ENCODE measurements around the gene RERG. TPM values are rescaled to one million over a fixed set of nuclear protein-coding genes. Genes with fewer than 3 reads are reported as not detected.
A peak's percentile ranks its signal among the peaks of the same experiment; 100 is the strongest.

Gene RERG
- total RNA-seq (2014; rRNA removed; shearing (Covaris generic)) (1.5 and 3.5 TPM in 2 replicates), polyA plus RNA-seq (2016; fragmentation: Nextera tagmentation; extraction: Ambion mirVana) (0.99 and 1.1 TPM in 2 replicates)
- long read RNA-seq = 0 reads

DNA sequence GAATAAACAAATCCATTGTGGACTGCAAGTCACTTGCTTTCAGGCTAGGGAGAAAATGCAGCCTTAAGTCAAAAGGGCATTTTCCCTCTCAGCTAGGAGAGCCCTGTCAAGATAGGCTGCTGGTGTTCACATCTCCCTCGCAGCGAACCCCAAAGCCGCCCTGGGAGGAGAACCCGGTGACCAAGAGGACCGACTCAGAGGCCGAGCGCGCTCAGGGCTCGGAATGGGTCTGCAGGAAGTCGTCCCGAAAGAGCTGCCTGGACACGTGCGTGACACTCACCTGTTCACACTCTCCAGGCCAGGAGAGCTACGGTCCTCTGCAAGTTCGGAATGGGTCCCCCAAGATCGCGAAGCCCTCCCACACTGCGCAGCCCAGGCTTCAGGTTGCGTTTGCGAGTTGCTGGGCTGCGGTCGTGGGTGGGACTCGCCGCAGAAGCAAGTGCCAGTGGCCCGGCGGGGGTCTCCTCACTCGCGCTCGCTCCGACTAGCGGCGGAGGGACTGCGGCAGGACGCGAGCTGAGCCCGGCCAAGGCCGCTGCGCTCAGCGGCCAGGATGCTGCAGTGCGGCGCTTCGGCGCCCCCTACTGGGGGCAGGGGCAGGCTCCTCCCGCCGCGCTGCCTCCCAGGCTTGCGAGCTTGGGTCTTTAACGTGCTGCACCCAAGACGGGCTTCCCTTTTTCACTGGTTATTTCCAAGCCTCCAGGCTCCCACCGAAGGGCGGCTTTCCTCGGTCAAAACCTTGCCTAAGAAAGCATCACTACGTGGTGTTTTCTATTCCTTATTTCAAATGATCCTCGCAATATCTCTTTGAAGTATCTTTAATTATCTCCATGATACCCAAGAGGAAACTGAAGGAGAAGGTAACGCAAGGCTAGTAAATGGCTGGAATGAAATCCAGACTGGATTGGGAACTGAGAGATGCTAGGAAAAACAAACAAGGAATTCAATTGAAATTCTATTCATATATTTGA lies at the start of gene RERG:
Gene RERG, minus strand, starts transcription at position 503 of the 971 bp plus-strand sequence. CDS start 3,928 bp downstream, outside the sequence.
- H3K27me3 Mint-ChIP-seq (ENCODE audit: insufficient read depth, low read depth, poor library complexity) = peaks cover 3% of the 10 kb centered on the region
- no peaks in the 10 kb centered on the region for H3K36me3 Mint-ChIP-seq (ENCODE audit: low read depth)
- peaks cover 23% of the 10 kb centered on the region for H3K27me3 ChIP-seq (ENCODE audit: insufficient read depth)
- peaks cover 8% of the 10 kb centered on the region for H3K4me1 Mint-ChIP-seq
- no peaks in the 10 kb centered on the region for H3K9me3 Mint-ChIP-seq
- no peak within 1 kb of the TSS for H3K27ac ChIP-seq (ENCODE audit: low read depth)
- H3K4me2 ChIP-seq = peak within 1 kb of the TSS; percentile 79
- no peaks in the 10 kb centered on the region for H3K36me3 ChIP-seq (ENCODE audit: insufficient read depth)
- no peaks in the 10 kb centered on the region for H4K20me1 ChIP-seq (replicated peaks; ENCODE audit: insufficient read depth)
- peak; percentile 89 for DNase-seq (ENCODE audit: low spot score)
- H3K4me1 ChIP-seq (ENCODE audit: insufficient read depth) = peaks cover 17% of the 10 kb centered on the region
- peak within 1 kb of the TSS; percentile 75 for H3K4me3 Mint-ChIP-seq
- peak within 1 kb of the TSS; percentile 62 for H3K4me3 ChIP-seq
- H3K79me2 ChIP-seq (replicated peaks; ENCODE audit: insufficient read depth) = no peaks in the 10 kb centered on the region
- ATAC-seq = peak; percentile 99
- peak within 1 kb of the TSS; percentile 95 for H2AFZ ChIP-seq
- peak; percentile 65 to 95 for TF ChIP-seq CTCF (conservative IDR thresholded peaks at IDR 0.05; ENCODE audit: low read depth in 2 of 2)
- TF ChIP-seq ZNF114 (CRISPR knock-in tag; IDR thresholded peaks at IDR 0.05) = no peak
- TF ChIP-seq, protein P1, sequence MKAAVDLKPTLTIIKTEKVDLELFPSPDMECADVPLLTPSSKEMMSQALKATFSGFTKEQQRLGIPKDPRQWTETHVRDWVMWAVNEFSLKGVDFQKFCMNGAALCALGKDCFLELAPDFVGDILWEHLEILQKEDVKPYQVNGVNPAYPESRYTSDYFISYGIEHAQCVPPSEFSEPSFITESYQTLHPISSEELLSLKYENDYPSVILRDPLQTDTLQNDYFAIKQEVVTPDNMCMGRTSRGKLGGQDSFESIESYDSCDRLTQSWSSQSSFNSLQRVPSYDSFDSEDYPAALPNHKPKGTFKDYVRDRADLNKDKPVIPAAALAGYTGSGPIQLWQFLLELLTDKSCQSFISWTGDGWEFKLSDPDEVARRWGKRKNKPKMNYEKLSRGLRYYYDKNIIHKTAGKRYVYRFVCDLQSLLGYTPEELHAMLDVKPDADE (IDR thresholded peaks at IDR 0.05) = 0 out of 2 replicates have a peak, but pooled peaks have one; percentile 18
- TF ChIP-seq EZH2 (IDR thresholded peaks at IDR 0.05; ENCODE audit: low read depth, unreplicated experiment) = peak; percentile 22
- H3K9me2 ChIP-seq (ENCODE audit: insufficient read depth) = no peaks in the 10 kb centered on the region
- H3K27ac Mint-ChIP-seq = no peak within 1 kb of the TSS
- no peaks in the 10 kb centered on the region for H3F3A ChIP-seq (replicated peaks; ENCODE audit: low read depth)

- Mint-ChIP-seq H3K4me1 (no peaks in the 10 kb centered on the region), H3K9me3 (no peaks in the 10 kb centered on the region), H3K27ac (no peak overlapping the region), H3K36me3 (ENCODE audit: low read depth) (no peaks in the 10 kb centered on the region), H3K27me3 (ENCODE audit: insufficient read depth, low read depth, poor library complexity) (no peaks in the 10 kb centered on the region), H3K4me3 (no peak overlapping the region)
- no peaks in the 10 kb centered on the region for H3K4me1 ChIP-seq (ENCODE audit: insufficient read depth)
- H3K9me2 ChIP-seq (ENCODE audit: insufficient read depth) = no peaks in the 10 kb centered on the region
- ATAC-seq = no peak
- no peaks in the 10 kb centered on the region for H3K79me2 ChIP-seq (replicated peaks; ENCODE audit: insufficient read depth)
- no peak overlapping the region for H3K4me3 ChIP-seq
- H4K20me1 ChIP-seq (replicated peaks; ENCODE audit: insufficient read depth) = no peaks in the 10 kb centered on the region
- DNase-seq (ENCODE audit: low spot score) = no peak
- no peak overlapping the region for H2AFZ ChIP-seq
- H3K27me3 ChIP-seq (ENCODE audit: insufficient read depth) = no peaks in the 10 kb centered on the region
- no peaks in the 10 kb centered on the region for H3K36me3 ChIP-seq (ENCODE audit: insufficient read depth)
- no peak overlapping the region for H3K4me2 ChIP-seq
- H3F3A ChIP-seq (replicated peaks; ENCODE audit: low read depth) = no peaks in the 10 kb centered on the region
- no peak overlapping the region for H3K27ac ChIP-seq (ENCODE audit: low read depth)
- TF ChIP-seq EZH2 (IDR thresholded peaks at IDR 0.05; ENCODE audit: low read depth, unreplicated experiment) = no peak
- TF ChIP-seq NANOG (IDR thresholded peaks at IDR 0.05; ENCODE audit: borderline replicate concordance) = no peak
- TF ChIP-seq REST (IDR thresholded peaks at IDR 0.05; ENCODE audit: unreplicated experiment) = no peak
- no peak for TF ChIP-seq CREB1 (CRISPR knock-in tag; IDR thresholded peaks at IDR 0.05; ENCODE audit: low read depth)
- TF ChIP-seq STAT1 (IDR thresholded peaks at IDR 0.05; ENCODE audit: unreplicated experiment) = no peak
- no peak for TF ChIP-seq ZNF331 (CRISPR knock-in tag; IDR thresholded peaks at IDR 0.05; ENCODE audit: low read depth)
- TF ChIP-seq EZH2phosphoT487 (IDR thresholded peaks at IDR 0.05; ENCODE audit: unreplicated experiment) = no peak
- TF ChIP-seq CTCF (conservative IDR thresholded peaks at IDR 0.05; ENCODE audit: low read depth in 2 of 2) = no peak
- TF ChIP-seq ZNF114 (CRISPR knock-in tag; IDR thresholded peaks at IDR 0.05) = no peak
- TF ChIP-seq POLR2AphosphoS5 (IDR thresholded peaks at IDR 0.05; ENCODE audit: low read depth) = no peak
Observed at GRCh38 chr12:15270591-15270990, 49.4 kb upstream of the RERG start.
